UCSD-AML1 (cell line): ENCODE measurements around the gene IDH3B.

Experiments
- DNase-seq: peaks from one replicate; lab custom pipeline; 2025; ENCODE audit not compliant: unreplicated experiment; lab: John Stamatoyannopoulos, UW

IDH3B gene

GRCh38 chr20:2624190-2624589 lies 39.8 kb downstream of the IDH3B start:
- DNase-seq: no peak

DNA sequence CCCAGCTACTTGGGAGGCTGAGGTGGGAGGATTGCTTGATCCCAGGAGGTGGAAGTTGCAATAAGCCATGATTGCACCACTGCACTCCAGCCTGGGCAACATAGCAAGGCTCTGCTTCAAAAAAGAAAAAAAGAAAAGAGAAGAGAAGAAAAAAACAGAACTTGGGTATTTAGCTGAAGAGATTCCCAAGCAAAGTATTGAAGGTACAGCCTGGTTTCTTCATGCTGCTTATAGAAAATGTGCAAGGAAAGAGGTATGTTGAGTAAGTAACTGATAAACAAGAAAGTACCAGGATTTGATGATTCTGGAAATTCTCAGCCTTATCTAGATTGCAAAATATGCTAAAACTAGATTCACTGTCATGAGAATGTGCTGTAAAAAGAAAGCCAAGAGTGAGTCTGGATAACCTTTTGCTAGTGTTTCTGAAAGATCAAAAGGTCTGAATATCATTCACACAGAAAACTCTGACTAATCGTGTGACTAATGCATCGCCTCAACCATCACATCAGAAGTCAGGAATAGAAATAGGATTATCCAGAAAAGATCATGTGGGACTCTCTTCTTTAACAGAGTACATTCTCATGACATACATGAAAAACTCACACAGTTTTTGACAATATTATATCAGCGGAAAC lies 43.9 kb downstream of the IDH3B start:
- no peak for DNase-seq

- DNase-seq: no peak
Observed at GRCh38 chr20:2619337-2619736, 44.7 kb downstream of the IDH3B start.

DNA sequence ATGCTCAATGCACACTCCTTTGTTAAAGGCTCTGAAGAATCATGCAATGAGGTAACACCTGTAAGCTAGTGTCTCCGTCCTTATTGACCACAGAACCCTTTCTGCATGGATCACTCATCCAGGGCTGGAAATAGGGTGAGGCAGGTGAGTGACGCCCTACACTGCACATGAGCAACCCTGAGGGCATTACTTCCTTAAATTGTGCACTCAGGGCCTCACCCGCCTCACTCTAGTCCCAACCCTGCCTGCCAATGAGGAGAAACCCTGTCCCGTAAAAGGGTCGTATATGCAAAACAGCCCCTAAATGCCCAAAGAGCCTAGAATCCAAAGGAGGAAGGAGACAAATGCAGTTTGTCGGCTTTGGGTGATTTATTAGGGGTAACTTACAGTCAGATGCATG lies 45.2 kb downstream of the IDH3B start:
- no peak for DNase-seq

- no peak for DNase-seq
Observed at GRCh38 chr20:2617099-2617714, 46.8 kb downstream of the IDH3B start.

DNA sequence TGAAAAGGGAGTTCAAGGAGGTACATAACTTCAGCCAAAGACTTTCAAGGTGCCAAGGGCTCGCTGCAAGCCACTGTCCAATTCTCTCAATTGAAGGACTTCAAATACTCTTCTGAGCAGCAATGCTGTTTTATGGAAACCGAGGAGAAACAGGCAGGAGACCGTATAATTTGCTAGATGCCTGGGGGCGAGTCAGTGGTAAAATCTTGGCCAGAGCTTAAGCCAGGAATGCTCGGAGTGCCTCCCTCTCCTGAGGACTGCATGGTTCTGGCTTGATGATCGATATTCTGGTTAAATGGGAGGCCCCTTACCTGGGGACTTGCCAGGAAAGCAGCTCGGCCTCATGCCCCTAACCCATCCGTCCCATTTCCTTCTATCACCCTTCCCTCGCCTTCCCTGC lies 47.4 kb downstream of the IDH3B start:
- DNase-seq: no peak

- no peak for DNase-seq
Observed at GRCh38 chr20:2612073-2612472, 51.9 kb downstream of the IDH3B start.

GRCh38 chr20:2610941-2611720 lies 52.9 kb downstream of the IDH3B start:
- DNase-seq: no peak

DNA sequence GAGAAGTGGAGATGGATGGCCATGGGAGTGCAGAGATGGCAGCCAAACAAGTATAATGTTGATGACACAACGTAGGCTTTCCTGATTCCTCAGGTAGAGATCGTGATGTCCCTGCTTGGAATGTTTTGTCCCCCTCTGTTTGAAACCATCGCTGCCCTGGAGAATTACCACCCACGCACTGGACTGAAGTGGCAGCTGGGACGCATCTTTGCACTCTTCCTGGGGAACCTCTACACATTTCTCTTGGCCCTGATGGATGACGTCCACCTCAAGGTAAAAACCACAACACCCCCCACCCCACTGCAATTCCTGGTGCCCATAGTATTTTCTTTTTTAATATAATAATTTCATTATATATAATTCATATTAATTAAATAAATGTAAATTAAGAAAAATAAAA lies 53.7 kb downstream of the IDH3B start:
- no peak for DNase-seq
